Parathyroid adenoma (tissue), 2 donors: Measurements from ENCODE around the gene ZMYND15.
"Not testable (repeated sequence)": the region's sequence is repeated elsewhere in the genome, so short reads cannot be mapped to it uniquely, and the experiment has no call there.

Experiments used
- H2AFZ ChIP-seq: fragments of 300-600 bp; sonication (generic); one replicate; pipeline ENCODE4 v1.7.0; 2017; ENCODE audit warnings: antibody characterized with exemption, mild to moderate bottlenecking
- H3K27ac ChIP-seq: fragments of 300-600 bp; sonication (generic); one replicate; pipeline ENCODE4 v1.7.0; 2017
- H3K27me3 ChIP-seq: fragments of 300-600 bp; sonication (generic); one replicate; pipeline ENCODE4 v1.7.0; 2017; ENCODE audit warnings: low read length; ENCODE audit not compliant: control insufficient read depth, insufficient read depth
- H3K36me3 ChIP-seq: fragments of 300-600 bp; sonication (generic); one replicate; pipeline ENCODE4 v1.7.0; 2017; ENCODE audit warnings: low read length; ENCODE audit not compliant: control insufficient read depth, insufficient read depth
- H3K4me1 ChIP-seq: fragments of 300-600 bp; sonication (generic); one replicate; pipeline ENCODE4 v1.7.0; 2017; ENCODE audit warnings: control low read depth
- H3K4me2 ChIP-seq: fragments of 300-600 bp; sonication (generic); one replicate; pipeline ENCODE4 v1.7.0; 2017; ENCODE audit warnings: low read length
- H3K4me3 ChIP-seq: fragments of 300-600 bp; sonication (generic); one replicate; pipeline ENCODE4 v1.7.0; 2017; ENCODE audit warnings: low read depth, low read length
- H3K79me2 ChIP-seq: fragments of 300-600 bp; sonication (generic); one replicate; pipeline ENCODE4 v1.7.0; 2017; ENCODE audit warnings: control low read depth
- H3K9ac ChIP-seq: fragments of 300-600 bp; sonication (generic); one replicate; pipeline ENCODE4 v1.7.0; 2017; ENCODE audit warnings: mild to moderate bottlenecking
- H3K9me3 ChIP-seq: fragments of 300-600 bp; sonication (generic); one replicate; pipeline ENCODE4 v1.7.0; 2017; ENCODE audit warnings: low read length; ENCODE audit not compliant: control insufficient read depth
- CTCF ChIP-seq: fragments of 300-600 bp; sonication (generic); IDR thresholded peaks from one replicate; pipeline ENCODE4 v1.7.0; 2017; ENCODE audit warnings: antibody characterized with exemption, mild to moderate bottlenecking
- donor health status: primary hyperparathyroidism.

ZMYND15 gene

GRCh38 chr17:4711661-4712181 is 27.9 kb upstream of the ZMYND15 start:
- H3K27ac ChIP-seq, result peak overlapping the region; percentile 69

GRCh38 chr17:4712526-4712925 is 27.1 kb upstream of the ZMYND15 start:
- no peak overlapping the region for H2AFZ ChIP-seq
- H3K27me3 ChIP-seq, result no peaks in the 10 kb centered on the region
- TF ChIP-seq CTCF, result no peak
- H3K4me1 ChIP-seq, result peaks cover 11% of the 10 kb centered on the region
- no peak overlapping the region for H3K4me3 ChIP-seq
- no peak overlapping the region for H3K9ac ChIP-seq
- H3K27ac ChIP-seq, result no peak overlapping the region
- H3K36me3 ChIP-seq, result no peaks in the 10 kb centered on the region
- no peaks in the 10 kb centered on the region for H3K79me2 ChIP-seq
- H3K4me2 ChIP-seq, result no peak overlapping the region
- H3K9me3 ChIP-seq, result no peaks in the 10 kb centered on the region

More at GRCh38 chr17:4711661-4712181, 27.9 kb upstream of the ZMYND15 start:
- Histone ChIP-seq H2AFZ (no peak overlapping the region), H3K4me1 (peaks cover 11% of the 10 kb centered on the region), H3K27me3 (no peaks in the 10 kb centered on the region), H3K4me3 (peak overlapping the region; percentile 70), H3K36me3 (no peaks in the 10 kb centered on the region), H3K9ac (no peak overlapping the region), H3K79me2 (no peaks in the 10 kb centered on the region), H3K9me3 (no peaks in the 10 kb centered on the region), H3K4me2 (no peak overlapping the region)
- TF ChIP-seq CTCF, result no peak

GRCh38 chr17:4714340-4715062 is 25.1 kb upstream of the ZMYND15 start:
- H3K9ac ChIP-seq, H2AFZ ChIP-seq, H3K27ac ChIP-seq, H3K4me3 ChIP-seq, H3K27me3 ChIP-seq, H3K4me2 ChIP-seq, H3K36me3 ChIP-seq, H3K4me1 ChIP-seq, H3K9me3 ChIP-seq, H3K79me2 ChIP-seq: not testable (repeated sequence)

GRCh38 chr17:4715063-4715744 is 24.4 kb upstream of the ZMYND15 start:
- peaks cover 8% of the 10 kb centered on the region for H3K4me1 ChIP-seq
- no peak overlapping the region for H3K9ac ChIP-seq

More at GRCh38 chr17:4715063-4715744, 24.4 kb upstream of the ZMYND15 start:
- Histone ChIP-seq H3K27me3 (no peaks in the 10 kb centered on the region), H3K27ac (no peak overlapping the region), H3K9me3 (no peaks in the 10 kb centered on the region), H3K79me2 (no peaks in the 10 kb centered on the region), H3K4me3 (no peak overlapping the region), H3K4me2 (no peak overlapping the region), H2AFZ (no peak overlapping the region), H3K36me3 (no peaks in the 10 kb centered on the region)
- no peak for TF ChIP-seq CTCF
